Measurements from ENCODE around the gene DLG2.

Gene DLG2

DNA sequence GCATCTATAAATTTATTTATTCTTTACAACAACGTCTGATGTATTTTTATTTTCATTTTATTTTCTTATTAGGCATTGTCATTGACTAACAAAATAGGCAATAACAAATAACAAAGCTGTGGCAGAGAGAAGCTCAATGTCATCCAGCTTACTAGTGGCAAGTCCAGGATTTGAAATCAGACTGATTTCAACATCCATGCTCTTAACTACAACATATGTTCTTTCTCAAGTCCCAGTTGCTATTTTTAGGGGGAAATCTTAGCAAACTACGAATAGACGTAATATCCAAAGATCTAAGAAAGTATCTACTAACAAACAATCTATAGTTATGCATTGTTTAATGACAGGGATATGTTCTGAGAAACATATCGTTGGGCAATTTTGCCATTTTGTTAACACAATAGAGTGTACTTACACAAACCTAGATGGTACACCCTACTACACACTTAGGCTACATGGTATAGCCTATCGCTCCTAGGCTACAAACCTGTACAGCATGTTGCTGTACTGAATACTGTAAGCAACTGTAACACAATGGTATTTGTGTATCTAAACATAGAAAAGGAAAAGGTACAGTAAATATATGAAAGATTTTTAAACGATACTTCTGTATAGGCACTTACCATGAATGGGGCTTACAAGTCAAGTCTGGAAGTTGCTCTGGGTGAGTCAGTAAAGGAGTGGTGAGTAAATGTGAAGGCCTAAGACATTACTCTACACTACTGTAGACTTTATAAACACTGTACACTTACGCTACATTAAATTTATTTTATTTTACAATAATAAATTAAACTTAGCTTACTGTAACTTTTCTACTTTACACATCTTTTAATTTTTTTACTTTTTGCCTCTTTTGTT, 151.3 kb downstream of the DLG2 start:
- Histone ChIP-seq H3K9me2 (ENCODE audit: low read depth, low read length) (no peaks in the 10 kb centered on the region), H3K9me3 (ENCODE audit: low read length) (no peaks in the 10 kb centered on the region), H3K27ac (ENCODE audit: low read depth, low read length, poor library complexity, severe bottlenecking) (no peak overlapping the region), H3K27me3 (ENCODE audit: insufficient read depth, low read length) (no peaks in the 10 kb centered on the region), H3F3A (ENCODE audit: insufficient read depth, low read length) (no peaks in the 10 kb centered on the region), H3K4me3 (ENCODE audit: low read depth, low read length, poor library complexity, severe bottlenecking) (no peak overlapping the region), H3K36me3 (ENCODE audit: insufficient read depth, low read length) (no peaks in the 10 kb centered on the region), H3K4me2 (ENCODE audit: low read length) (no peak overlapping the region), H3K9ac (ENCODE audit: low read length) (no peak overlapping the region), H2AFZ (ENCODE audit: low read length) (no peak overlapping the region), H3K4me1 (ENCODE audit: insufficient read depth, low read length, severe bottlenecking) (no peaks in the 10 kb centered on the region), H3K79me2 (ENCODE audit: insufficient read depth, low read length) (0 out of 2 replicates have a peak, but pooled peaks cover 5% of the 10 kb centered on the region), H4K20me1 (ENCODE audit: insufficient read depth, low read length) (no peaks in the 10 kb centered on the region)
- no peak for TF ChIP-seq EZH2 (IDR thresholded peaks at IDR 0.05; ENCODE audit: borderline replicate concordance, low read length)
- TF ChIP-seq, protein P1, sequence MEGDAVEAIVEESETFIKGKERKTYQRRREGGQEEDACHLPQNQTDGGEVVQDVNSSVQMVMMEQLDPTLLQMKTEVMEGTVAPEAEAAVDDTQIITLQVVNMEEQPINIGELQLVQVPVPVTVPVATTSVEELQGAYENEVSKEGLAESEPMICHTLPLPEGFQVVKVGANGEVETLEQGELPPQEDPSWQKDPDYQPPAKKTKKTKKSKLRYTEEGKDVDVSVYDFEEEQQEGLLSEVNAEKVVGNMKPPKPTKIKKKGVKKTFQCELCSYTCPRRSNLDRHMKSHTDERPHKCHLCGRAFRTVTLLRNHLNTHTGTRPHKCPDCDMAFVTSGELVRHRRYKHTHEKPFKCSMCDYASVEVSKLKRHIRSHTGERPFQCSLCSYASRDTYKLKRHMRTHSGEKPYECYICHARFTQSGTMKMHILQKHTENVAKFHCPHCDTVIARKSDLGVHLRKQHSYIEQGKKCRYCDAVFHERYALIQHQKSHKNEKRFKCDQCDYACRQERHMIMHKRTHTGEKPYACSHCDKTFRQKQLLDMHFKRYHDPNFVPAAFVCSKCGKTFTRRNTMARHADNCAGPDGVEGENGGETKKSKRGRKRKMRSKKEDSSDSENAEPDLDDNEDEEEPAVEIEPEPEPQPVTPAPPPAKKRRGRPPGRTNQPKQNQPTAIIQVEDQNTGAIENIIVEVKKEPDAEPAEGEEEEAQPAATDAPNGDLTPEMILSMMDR (IDR thresholded peaks at IDR 0.05; ENCODE audit: low read length): no peak

DNA sequence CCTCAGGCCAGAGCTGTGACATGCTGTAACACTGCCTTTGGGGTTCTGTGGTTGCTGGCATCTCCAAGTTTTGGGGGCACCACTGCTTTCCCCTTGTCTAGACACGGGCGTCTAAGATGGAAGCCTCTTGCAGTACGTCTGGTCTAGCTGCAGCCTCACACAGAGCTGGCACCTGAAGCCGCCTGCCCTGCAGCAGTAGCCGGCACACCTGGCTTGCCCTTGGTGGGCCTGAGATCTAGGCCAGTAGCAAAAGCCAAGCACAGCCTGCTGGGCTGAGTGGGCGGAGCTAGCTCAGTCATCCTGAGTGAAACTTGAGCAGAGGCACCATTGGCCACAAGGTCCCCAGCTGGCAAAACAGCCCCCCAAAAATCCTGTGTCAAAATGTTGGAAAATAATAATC, 154.2 kb downstream of the DLG2 start:
- Histone ChIP-seq H3K9me2 (ENCODE audit: low read depth, low read length) (no peaks in the 10 kb centered on the region), H4K20me1 (ENCODE audit: insufficient read depth, low read length) (no peaks in the 10 kb centered on the region), H3K4me2 (ENCODE audit: low read length) (no peak overlapping the region), H3F3A (ENCODE audit: insufficient read depth, low read length) (no peaks in the 10 kb centered on the region), H2AFZ (ENCODE audit: low read length) (no peak overlapping the region), H3K4me1 (ENCODE audit: insufficient read depth, low read length, severe bottlenecking) (no peaks in the 10 kb centered on the region), H3K27me3 (ENCODE audit: insufficient read depth, low read length) (no peaks in the 10 kb centered on the region), H3K79me2 (ENCODE audit: insufficient read depth, low read length) (0 out of 2 replicates have a peak, but pooled peaks cover 5% of the 10 kb centered on the region), H3K9ac (ENCODE audit: low read length) (no peak overlapping the region), H3K36me3 (ENCODE audit: insufficient read depth, low read length) (no peaks in the 10 kb centered on the region), H3K9me3 (ENCODE audit: low read length) (no peaks in the 10 kb centered on the region), H3K27ac (ENCODE audit: low read depth, low read length, poor library complexity, severe bottlenecking) (no peak overlapping the region), H3K4me3 (ENCODE audit: low read depth, low read length, poor library complexity, severe bottlenecking) (no peak overlapping the region)
- TF ChIP-seq, protein P1 (IDR thresholded peaks at IDR 0.05; ENCODE audit: low read length): no peak
- no peak for TF ChIP-seq EZH2 (IDR thresholded peaks at IDR 0.05; ENCODE audit: borderline replicate concordance, low read length)

DNA sequence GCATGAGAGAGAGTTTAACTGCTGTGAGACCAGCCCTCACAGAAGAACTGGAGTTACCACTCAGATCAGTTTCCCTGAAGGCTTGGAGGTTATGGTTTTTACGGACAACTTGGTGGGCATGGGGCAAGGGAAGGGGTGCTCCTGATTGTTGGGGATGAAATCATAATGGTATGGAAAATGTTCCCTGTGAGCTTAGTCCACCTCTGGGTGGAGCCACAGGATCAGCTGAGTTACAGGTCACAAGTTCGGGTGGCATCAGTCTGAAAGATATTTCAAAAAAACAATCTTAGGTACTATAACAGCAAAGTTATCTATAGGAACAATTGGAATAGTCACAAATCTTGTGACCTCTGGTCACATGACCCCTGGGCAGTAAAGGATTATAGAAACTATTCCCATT, 162.9 kb downstream of the DLG2 start:
- TF ChIP-seq, protein P1 (IDR thresholded peaks at IDR 0.05; ENCODE audit: low read length): no peak
- no peak for TF ChIP-seq EZH2 (IDR thresholded peaks at IDR 0.05; ENCODE audit: borderline replicate concordance, low read length)
- Histone ChIP-seq H3F3A (ENCODE audit: insufficient read depth, low read length) (no peaks in the 10 kb centered on the region), H3K36me3 (ENCODE audit: insufficient read depth, low read length) (no peaks in the 10 kb centered on the region), H3K4me2 (ENCODE audit: low read length) (no peak overlapping the region), H3K9me2 (ENCODE audit: low read depth, low read length) (no peaks in the 10 kb centered on the region), H4K20me1 (ENCODE audit: insufficient read depth, low read length) (no peaks in the 10 kb centered on the region), H2AFZ (ENCODE audit: low read length) (no peak overlapping the region), H3K27me3 (ENCODE audit: insufficient read depth, low read length) (no peaks in the 10 kb centered on the region), H3K9ac (ENCODE audit: low read length) (no peak overlapping the region), H3K4me1 (ENCODE audit: insufficient read depth, low read length, severe bottlenecking) (no peaks in the 10 kb centered on the region), H3K4me3 (ENCODE audit: low read depth, low read length, poor library complexity, severe bottlenecking) (no peak overlapping the region), H3K27ac (ENCODE audit: low read depth, low read length, poor library complexity, severe bottlenecking) (no peak overlapping the region), H3K9me3 (ENCODE audit: low read length) (no peaks in the 10 kb centered on the region), H3K79me2 (ENCODE audit: insufficient read depth, low read length) (no peaks in the 10 kb centered on the region)

Measured in OCI-LY1 (cell line).